Measurements from ENCODE around the gene MBTPS1.

MBTPS1 gene

GRCh38 chr16:84033251-84034195 is 83.2 kb downstream of the MBTPS1 start:
- no peak for DNase-seq

- no peak for DNase-seq
Observed at GRCh38 chr16:84032458-84033178, 84.1 kb downstream of the MBTPS1 start.

DNA sequence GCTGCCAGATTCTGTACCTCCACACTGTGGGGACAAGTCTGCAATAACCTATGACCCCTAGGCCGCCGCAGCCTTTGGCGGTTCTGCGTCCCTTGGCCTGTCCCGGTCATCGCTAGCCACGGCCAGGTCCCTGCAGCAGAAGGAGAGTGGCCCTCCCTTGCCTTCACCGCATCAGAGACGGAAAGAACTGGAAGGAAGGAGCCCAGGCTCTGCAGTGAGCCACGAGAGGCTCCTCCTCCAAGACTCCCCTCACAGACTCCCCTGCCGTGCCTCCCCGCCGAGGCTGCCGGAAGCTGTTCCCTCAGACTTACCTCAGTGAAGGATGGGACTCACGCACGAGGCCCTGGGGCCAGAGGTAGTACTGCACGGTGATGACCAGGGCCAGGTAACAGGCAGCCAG is 85.2 kb downstream of the MBTPS1 start:
- DNase-seq: no peak

GRCh38 chr16:84029297-84030047 is 87.3 kb downstream of the MBTPS1 start:
- DNase-seq: no peak

DNA sequence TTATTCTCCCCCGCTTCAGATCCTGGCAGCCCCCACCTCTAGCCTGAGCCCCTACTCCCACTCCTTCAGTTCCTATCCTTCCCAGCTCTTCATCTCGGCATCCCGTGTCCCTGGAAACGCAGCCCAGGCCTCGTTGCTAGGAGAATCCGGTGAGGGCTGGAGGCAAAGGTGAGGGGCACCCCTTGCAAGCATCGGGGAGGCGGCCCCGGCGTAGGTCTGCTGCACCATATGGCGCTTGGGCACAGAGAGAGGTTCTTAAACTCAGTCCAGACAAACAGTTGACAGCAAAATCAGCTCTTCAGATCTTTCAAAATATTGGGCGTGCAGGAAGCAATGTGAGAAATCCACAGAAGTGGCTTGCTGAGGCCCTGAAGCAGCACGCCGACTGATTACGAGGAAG is 89.1 kb downstream of the MBTPS1 start:
- no peak for DNase-seq

- DNase-seq: no peak
Observed at GRCh38 chr16:84026606-84027005, 90.1 kb downstream of the MBTPS1 start.

GRCh38 chr16:84024854-84025253 is 91.9 kb downstream of the MBTPS1 start:
- DNase-seq: peak; percentile 86

GRCh38 chr16:84022644-84023043 is 94.1 kb downstream of the MBTPS1 start:
- no peak for DNase-seq

- DNase-seq: no peak
Observed at GRCh38 chr16:84021488-84021887, 95.3 kb downstream of the MBTPS1 start.

GRCh38 chr16:84020353-84020752 is 96.4 kb downstream of the MBTPS1 start:
- no peak for DNase-seq

DNA sequence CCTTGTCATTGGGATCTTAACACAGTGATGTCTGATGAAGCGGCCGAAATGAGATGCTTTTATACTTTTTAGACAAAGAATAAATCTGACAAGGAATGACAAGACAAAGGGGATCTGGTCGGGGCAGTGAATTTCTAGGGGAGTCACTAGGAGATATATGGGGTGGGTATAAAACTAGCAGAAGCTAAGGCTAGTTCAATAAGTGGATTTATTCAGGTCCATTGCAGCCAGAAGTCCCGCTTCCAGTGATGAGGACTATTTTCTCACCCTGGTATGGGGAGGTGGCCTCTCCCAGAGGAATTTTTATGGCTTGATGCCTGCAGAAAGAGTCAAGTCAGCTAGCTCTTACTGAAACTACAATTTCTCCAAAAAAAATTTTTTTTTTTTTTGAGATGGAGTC is 98.0 kb downstream of the MBTPS1 start:
- DNase-seq: no peak

DNA sequence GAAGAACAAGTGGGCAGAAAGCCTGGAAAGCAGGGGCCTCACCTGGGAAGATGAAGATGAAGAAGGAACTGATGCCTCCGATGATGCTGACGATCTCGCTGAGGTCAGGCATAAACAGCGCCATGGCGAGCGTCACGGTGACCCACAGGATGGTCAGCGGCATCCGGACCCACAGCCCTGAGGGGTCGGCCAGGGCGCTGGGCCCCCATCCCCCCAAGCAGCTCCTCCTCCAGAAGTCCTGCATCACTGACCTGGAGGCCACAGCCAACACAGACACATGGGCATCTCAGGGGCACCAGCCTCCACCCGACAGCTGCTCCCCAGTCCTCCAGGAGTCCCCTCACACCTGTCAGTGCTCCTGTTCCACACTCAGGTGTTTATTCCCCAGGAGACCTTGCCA is 100.3 kb downstream of the MBTPS1 start:
- no peak for DNase-seq

- no peak for DNase-seq
Observed at GRCh38 chr16:84015399-84015798, 101.3 kb downstream of the MBTPS1 start.

DNA sequence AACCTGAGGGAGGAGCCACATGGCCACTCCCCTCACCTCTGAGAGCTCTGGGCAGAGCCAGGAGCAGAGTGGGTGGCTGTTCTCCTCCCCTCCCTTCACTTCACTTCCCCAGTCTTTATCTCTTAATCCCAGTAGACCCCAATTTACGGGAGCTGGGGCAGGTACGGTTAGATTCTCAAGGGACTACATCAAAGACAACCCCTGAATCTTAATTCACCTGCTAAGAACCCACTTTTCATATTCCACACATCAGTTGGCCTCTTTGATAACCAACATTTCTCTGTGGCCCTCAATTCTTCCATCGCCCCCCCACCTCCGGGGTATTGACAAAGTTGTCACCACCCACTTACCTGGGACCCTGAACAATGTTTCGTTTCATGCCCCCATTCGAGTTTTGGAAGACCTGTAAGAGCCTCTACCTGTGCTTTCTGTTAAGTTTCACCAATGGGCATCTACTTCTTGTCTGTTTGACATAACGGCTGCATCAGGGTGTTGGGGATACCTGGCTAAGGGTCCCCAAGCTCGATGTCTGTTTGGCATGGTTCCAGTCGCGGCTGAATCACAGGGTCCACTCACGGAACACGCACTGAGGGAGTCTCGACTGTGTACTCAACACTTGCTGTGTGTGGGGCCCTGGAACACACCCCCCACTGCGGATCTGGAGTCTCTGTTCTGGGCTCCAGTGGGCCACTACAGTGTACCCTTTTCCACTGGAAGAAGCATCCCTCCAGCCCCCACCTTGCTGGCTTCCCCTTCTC is 102.0 kb downstream of the MBTPS1 start:
- DNase-seq: no peak

- DNase-seq: peak; percentile 51
Observed at GRCh38 chr16:84013787-84014569, 102.8 kb downstream of the MBTPS1 start.

DNA sequence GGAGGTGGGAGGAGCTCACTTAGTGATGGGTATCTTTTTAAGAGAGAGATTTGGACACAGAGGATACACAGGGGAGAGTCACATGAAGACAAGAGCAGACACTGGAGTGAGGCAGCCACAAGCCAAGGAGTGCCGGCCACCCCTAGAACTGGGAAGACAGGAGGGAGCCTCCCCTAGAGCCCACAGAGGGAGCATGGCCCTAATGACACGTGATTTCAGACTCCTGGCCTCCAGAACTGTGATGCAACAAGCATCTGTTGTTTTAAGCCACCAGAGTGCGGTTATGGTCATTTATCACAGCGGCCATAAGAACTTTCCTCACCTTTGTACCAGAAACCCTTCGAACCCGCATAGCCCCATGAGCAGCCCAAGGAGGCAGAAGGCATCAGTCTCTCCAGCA is 107.5 kb downstream of the MBTPS1 start:
- no peak for DNase-seq

GRCh38 chr16:84007965-84008364 is 108.8 kb downstream of the MBTPS1 start:
- DNase-seq: no peak

DNA sequence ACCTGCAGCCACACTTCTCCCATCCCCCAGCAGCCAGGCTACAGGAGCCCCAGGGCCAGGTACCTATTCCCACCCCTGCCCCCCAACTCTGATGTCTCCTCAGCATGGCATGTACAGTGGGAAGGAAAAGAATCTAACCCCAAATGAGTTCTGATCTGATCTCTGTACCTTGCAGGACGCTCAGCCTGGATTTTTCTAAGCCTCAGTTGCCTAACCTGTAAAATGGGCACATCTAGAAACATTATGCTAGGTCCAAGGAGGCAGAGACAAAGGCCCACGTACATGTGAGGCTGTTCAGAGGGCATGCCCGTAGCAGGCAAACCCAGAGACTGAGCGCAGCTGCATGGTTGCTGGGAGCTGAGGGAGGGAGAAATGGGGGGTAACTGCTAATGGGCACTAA is 109.2 kb downstream of the MBTPS1 start:
- DNase-seq: no peak

DNA sequence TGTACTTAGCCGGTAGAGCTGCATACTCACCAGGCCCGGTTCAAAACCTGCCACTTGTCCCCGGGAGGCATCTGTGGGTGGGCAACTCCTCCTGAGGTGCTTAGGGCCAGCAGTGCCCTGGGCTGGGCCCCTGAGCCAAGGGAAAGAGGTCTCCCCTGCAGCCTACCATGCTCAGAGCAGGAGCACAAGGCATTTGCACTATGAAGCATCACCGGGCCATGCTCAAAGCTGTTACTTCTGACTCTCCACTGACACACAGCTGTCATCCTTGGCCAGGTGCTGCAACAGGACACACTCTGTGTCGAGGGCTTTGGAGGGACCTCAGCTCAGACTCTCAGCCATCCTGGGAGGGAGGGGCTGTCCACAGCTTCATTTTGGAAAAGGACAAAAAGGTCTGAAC is 111.4 kb downstream of the MBTPS1 start:
- no peak for DNase-seq

DNA sequence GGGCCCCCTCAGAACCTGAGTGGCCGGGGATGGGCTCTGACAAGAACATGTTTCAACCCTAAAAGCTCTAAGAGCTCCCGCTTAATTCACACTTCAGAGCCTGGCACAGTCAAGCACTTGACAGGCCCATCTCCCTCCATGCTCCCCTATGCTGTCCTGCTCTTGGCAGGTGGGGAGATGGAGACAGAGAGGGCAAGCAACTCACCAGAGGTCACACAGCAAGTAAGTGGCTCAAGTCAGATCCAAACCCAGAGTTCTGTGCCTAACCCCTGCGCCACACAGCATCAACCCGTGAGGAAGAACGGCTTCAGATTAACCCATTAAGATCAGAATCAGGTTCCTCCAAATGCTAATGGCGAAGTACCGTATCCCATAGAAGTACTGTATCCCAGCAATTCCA is 112.3 kb downstream of the MBTPS1 start:
- DNase-seq: no peak

All from fibroblast of skin of back (primary cell).